Heart left ventricle (tissue), 13 donors: Measurements from ENCODE around the gene MYH7B.

Source experiments
- CTCF ChIP-seq, 12 donors: fragments of 200-600 bp; sonication (generic) in 4 of 12; IDR thresholded peaks; one replicate each; pipeline versions ENCODE4 v1.5.0 to v1.8.0; 2018 to 2022; ENCODE audit warnings: antibody characterized with exemption in 12 of 12, mild to moderate bottlenecking in 5 of 12
- POLR2A ChIP-seq, 2 donors: fragments of 450-650 bp; IDR thresholded peaks; one replicate each; pipeline ENCODE4 v1.6.1; 2017; ENCODE audit warnings: antibody characterized with exemption in 2 of 2, mild to moderate bottlenecking in 2 of 2, moderate library complexity in 2 of 2
- donor health status: ischemic (EF 13 %, LVEDD 7.1; RV severe dilation, severe dysfunction).
- donor health status: DM: no; HTN: yes; CAD: no.
- donor health status: DM: no; HTN: no; CAD: no.
- donor health status: ischemic (EF 25% LVEDD 6.9; RV normal size, moderate dysfunction).
- donor health status: ischemic (EF 25% LVEDD 5.7; RV mildly dilated, moderate dysfunction).
- donor health status: ischemic (EF 35%, LVEDD 5.7; RV mildly dilated, moderate dysfunction).
- donor health status: nonischemic (EF 11% LVEDD 7.7; RV severe dilation, severe dysfunction).
- donor health status: DM: yes; HTN: yes; CAD: no.
- donor health status: PGD.
- donor health status: ischemic (EF 29% LVEDD 5.4; RV normal size, mild dysfunction).
- donor health status: nonischemic (EF 23%, LVEDD 6.1; RV moderate dilation, normal function).

GRCh38 chr20:34994509-34995131 is 39.0 kb downstream of the MYH7B start:
- TF ChIP-seq POLR2A (IDR thresholded peaks at IDR 0.05) = no peak
- no peak for TF ChIP-seq CTCF (IDR thresholded peaks at IDR 0.05)
